Central memory CD8-positive, alpha-beta T cell (primary cell): Measurements from ENCODE around the gene GPC3.
"Not testable (repeated sequence)": the region's sequence is repeated elsewhere in the genome, so short reads cannot be mapped to it uniquely, and the experiment has no call there.

Source experiments
- ATAC-seq: fragments of 150-1000 bp; cut with Tn5 transposase; replicated peaks from 2 replicates; pipeline ENCODE4 v1.10.0; 2022; ENCODE audit warnings: mild to moderate bottlenecking, moderate FRiP score, moderate number of reproducible peaks; ENCODE audit not compliant: poor library complexity, severe bottlenecking; ENCODE audit errors: extremely low read depth
- DNase-seq, 2 donors: peaks; one replicate each; pipeline ENCODE4 v3.0.0; 2021; ENCODE audit warnings: low spot score in 2 of 2
- H3K27ac Mint-ChIP-seq: one replicate; pipeline ENCODE4 v1.8.0; 2022; ENCODE audit warnings: low read depth, mild to moderate bottlenecking, moderate library complexity, mixed read lengths
- H3K27me3 Mint-ChIP-seq: one replicate; pipeline ENCODE4 v1.8.0; 2022; ENCODE audit warnings: mixed read lengths
- H3K36me3 Mint-ChIP-seq: one replicate; pipeline ENCODE4 v1.8.0; 2022; ENCODE audit warnings: mild to moderate bottlenecking, moderate library complexity, mixed read lengths; ENCODE audit not compliant: insufficient read depth
- H3K4me1 Mint-ChIP-seq: one replicate; pipeline ENCODE4 v1.8.0; 2022; ENCODE audit warnings: mixed read lengths
- H3K4me3 Mint-ChIP-seq: one replicate; pipeline ENCODE4 v1.8.0; 2022; ENCODE audit warnings: mild to moderate bottlenecking, moderate library complexity, mixed read lengths
- H3K9me3 Mint-ChIP-seq: one replicate; pipeline ENCODE4 v1.8.0; 2022; ENCODE audit warnings: mixed read lengths

GPC3 gene

GRCh38 chrX:134010690-134011089, 25.3 kb upstream of the GPC3 start:
- Mint-ChIP-seq H3K27me3 (peaks cover 10% of the 10 kb centered on the region), H3K27ac (no peak overlapping the region), H3K4me1 (no peaks in the 10 kb centered on the region), H3K4me3 (no peak overlapping the region), H3K36me3 (no peaks in the 10 kb centered on the region), H3K9me3 (no peaks in the 10 kb centered on the region)
- ATAC-seq (no peak), DNase-seq (no peak)

DNA sequence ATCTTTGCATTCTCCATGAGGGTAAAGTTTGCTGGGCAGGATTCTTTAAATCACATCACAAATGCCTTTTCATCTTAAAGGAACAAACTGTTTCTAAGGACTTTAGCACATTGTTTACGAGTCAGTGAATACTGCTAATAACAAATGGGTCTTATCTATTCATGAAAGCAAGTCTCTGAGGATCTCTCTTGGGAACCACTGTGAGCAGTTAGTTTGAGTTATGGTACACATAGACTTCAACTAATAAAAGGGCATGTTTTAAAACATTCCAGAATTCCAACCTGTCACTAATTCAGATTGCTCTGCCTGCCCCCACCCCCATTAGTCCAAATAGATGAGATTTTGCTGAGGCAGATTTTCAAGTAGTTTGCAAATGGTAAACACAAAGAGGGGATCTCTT, 22.3 kb upstream of the GPC3 start:
- Mint-ChIP-seq H3K4me3 (no peak overlapping the region), H3K36me3 (no peaks in the 10 kb centered on the region), H3K27ac (no peak overlapping the region), H3K27me3 (peaks cover 10% of the 10 kb centered on the region), H3K9me3 (no peaks in the 10 kb centered on the region), H3K4me1 (no peaks in the 10 kb centered on the region)
- no peak for DNase-seq
- ATAC-seq = no peak

GRCh38 chrX:134006484-134007161, 21.2 kb upstream of the GPC3 start:
- Mint-ChIP-seq H3K4me3 (no peak overlapping the region), H3K27me3 (peaks cover 10% of the 10 kb centered on the region), H3K27ac (no peak overlapping the region), H3K36me3 (no peaks in the 10 kb centered on the region), H3K9me3 (no peaks in the 10 kb centered on the region), H3K4me1 (no peaks in the 10 kb centered on the region)
- DNase-seq (no peak), ATAC-seq (no peak)

GRCh38 chrX:134004084-134004483, 18.7 kb upstream of the GPC3 start:
- H3K4me3 Mint-ChIP-seq = no peak overlapping the region
- peaks cover 10% of the 10 kb centered on the region for H3K27me3 Mint-ChIP-seq
- H3K36me3 Mint-ChIP-seq = no peaks in the 10 kb centered on the region
- DNase-seq (no peak), ATAC-seq (no peak)
- H3K27ac Mint-ChIP-seq = no peak overlapping the region
- H3K4me1 Mint-ChIP-seq = no peaks in the 10 kb centered on the region
- no peaks in the 10 kb centered on the region for H3K9me3 Mint-ChIP-seq

DNA sequence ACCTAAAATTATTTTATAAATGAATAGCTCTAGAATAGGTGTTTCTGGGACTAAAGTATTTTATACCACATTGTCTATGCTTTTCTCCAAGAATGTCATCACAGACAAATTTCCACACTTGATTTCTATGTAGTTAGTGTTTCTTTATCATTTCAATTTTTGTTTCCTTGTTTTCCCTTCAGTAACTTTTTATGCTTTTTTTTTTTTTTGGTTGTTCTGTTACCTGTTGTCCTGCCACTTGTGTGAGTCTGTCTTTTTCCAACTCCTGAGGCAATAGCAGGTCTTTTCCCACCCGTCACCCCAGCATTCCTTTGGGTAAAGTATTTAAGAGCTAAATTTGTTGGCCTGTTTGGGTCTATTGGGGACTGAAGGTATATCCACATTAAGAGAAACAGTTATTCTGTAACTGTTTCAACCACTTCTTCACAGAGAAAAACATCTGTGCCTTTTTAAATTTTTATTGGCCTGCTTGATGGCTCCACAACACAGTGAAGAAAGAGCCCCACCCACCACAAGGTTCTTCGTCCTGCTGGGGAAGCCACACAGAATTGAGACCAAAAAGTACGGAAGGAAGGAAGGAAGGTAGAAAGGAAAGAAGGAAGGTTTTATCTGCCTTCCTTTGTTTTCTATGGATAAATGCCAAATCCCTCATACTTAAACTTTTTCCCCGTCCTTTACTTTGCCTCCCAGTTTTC, 17.7 kb upstream of the GPC3 start:
- H3K27me3 Mint-ChIP-seq = peaks cover 5% of the 10 kb centered on the region
- H3K27ac Mint-ChIP-seq = no peak overlapping the region
- DNase-seq (no peak), ATAC-seq (no peak)
- H3K4me1 Mint-ChIP-seq = no peaks in the 10 kb centered on the region
- no peaks in the 10 kb centered on the region for H3K9me3 Mint-ChIP-seq
- H3K36me3 Mint-ChIP-seq = peaks cover 1% of the 10 kb centered on the region
- H3K4me3 Mint-ChIP-seq = no peak overlapping the region

DNA sequence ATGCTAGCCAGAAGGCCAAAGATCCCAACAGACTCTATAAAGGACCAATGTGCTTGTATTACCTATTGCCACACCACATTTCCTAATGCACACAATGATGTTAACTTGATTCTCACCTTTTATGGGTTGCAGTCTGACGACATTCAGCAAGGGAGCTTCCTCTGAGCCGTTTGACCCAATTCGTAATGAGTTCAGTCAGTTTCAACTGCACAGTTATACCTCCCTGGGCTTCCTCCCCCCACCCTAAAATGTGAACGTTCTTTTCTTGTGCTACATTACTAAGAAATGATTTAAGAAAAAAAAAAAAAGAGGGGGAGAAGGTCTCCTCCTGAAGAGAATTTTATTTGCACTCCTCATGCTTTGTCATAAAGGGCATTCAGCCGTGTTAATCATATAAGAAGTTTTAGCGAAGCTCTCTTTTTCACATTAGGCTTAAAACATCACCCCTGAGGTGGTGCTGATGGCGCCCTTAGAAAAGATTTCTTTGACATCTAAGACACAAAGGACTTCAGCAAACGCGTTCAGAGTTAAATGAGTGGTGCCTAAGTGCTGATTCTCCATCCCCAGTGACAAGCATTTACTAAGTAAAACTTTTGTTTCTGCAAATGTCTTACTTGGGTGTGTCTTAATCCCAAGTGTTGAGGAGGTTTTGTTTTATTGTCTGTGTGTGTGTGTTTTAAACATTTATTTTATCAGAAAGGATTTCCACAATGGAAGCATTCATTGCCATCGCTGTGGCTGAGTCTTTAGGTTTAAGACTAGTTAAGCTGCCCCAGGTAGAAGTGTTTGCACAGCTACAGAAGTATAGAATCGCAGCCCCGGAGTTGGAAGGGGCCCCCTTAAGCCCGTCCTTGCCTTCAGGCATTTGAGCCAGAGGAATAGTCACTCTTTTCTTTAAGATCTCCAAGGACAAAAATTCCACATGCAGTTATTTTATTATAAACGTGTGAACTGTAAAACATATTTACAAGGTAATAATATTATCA, 15.2 kb upstream of the GPC3 start:
- H3K27ac Mint-ChIP-seq = no peak overlapping the region
- DNase-seq (no peak), ATAC-seq (no peak)
- H3K4me1 Mint-ChIP-seq = no peaks in the 10 kb centered on the region
- H3K27me3 Mint-ChIP-seq = peaks cover 17% of the 10 kb centered on the region
- no peak overlapping the region for H3K4me3 Mint-ChIP-seq
- no peaks in the 10 kb centered on the region for H3K9me3 Mint-ChIP-seq
- peaks cover 1% of the 10 kb centered on the region for H3K36me3 Mint-ChIP-seq

- Mint-ChIP-seq H3K27ac (no peak overlapping the region), H3K4me3 (no peak overlapping the region), H3K36me3 (peaks cover 1% of the 10 kb centered on the region), H3K27me3 (peaks cover 17% of the 10 kb centered on the region), H3K4me1 (no peaks in the 10 kb centered on the region), H3K9me3 (no peaks in the 10 kb centered on the region)
- no peak for ATAC-seq
- no peak for DNase-seq
These were observed 13.8 kb upstream of the GPC3 start for GRCh38 chrX:133999031-133999705.

DNA sequence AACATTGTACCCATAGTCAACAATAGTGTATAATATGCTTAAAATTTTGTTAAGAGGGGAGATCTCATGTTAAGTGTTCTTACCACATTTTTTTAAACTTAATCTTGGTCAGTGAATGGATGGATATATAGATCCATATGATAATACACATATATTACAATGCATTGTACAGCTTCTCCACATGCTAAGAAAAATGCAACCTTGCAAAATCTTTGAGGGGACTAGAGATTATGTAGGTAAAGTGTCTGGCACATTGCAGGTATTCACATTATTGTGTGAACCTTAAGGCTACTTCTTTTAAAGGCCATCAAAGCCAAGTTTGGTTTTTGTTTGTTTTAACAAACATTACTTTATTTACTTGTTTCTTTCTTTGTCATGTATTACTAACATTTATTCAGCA, 10.4 kb upstream of the GPC3 start:
- H3K4me3 Mint-ChIP-seq = no peak overlapping the region
- no peaks in the 10 kb centered on the region for H3K4me1 Mint-ChIP-seq
- no peaks in the 10 kb centered on the region for H3K9me3 Mint-ChIP-seq
- peaks cover 17% of the 10 kb centered on the region for H3K27me3 Mint-ChIP-seq
- no peak for ATAC-seq
- peaks cover 1% of the 10 kb centered on the region for H3K36me3 Mint-ChIP-seq
- H3K27ac Mint-ChIP-seq = no peak overlapping the region
- no peak for DNase-seq

DNA sequence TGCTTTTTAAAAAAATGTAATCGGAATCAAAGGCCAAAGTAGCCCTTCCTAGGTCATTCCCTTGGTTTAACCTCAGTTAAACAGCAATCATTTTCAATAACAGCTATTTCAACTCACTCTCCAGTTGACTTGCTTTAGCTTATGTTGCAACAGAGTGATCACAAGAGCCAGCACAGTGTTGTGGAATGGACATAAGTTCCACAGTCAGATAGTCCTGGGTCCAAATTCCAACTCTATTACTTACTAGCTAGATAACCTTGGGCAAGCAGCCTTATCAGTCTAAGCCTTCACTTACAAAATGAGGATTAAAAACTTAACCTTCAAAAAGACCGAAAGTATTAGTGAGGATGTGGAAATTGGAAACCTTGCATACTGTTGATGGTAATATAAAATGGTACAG, 9.2 kb upstream of the GPC3 start:
- peaks cover 1% of the 10 kb centered on the region for H3K36me3 Mint-ChIP-seq
- no peak for ATAC-seq
- DNase-seq = no peak
- H3K4me1 Mint-ChIP-seq = no peaks in the 10 kb centered on the region
- H3K4me3 Mint-ChIP-seq = no peak overlapping the region
- peaks cover 17% of the 10 kb centered on the region for H3K27me3 Mint-ChIP-seq
- no peak overlapping the region for H3K27ac Mint-ChIP-seq
- no peaks in the 10 kb centered on the region for H3K9me3 Mint-ChIP-seq

DNA sequence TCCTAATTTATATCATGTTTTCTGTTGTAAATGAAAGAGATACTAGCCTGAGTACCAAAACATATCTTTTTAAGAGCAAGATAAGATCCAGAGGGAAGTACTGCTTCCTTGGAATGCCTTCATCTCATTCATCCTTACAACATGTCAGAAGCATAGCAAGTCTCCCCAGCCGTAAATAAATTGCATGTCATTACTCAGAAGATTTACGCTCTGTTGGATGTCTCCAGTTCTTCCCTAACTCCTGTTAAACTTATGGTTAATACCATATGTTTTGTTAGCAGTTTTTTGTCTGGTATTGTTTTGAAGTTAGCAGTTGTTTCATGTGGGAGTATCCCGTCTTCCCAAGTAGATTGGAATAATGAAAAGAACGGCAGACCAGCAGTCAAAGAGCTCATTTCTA, 7.5 kb upstream of the GPC3 start:
- H3K9me3 Mint-ChIP-seq = no peaks in the 10 kb centered on the region
- peaks cover 15% of the 10 kb centered on the region for H3K27me3 Mint-ChIP-seq
- DNase-seq = no peak
- H3K27ac Mint-ChIP-seq = no peak overlapping the region
- no peak overlapping the region for H3K4me3 Mint-ChIP-seq
- ATAC-seq = no peak
- H3K36me3 Mint-ChIP-seq = no peaks in the 10 kb centered on the region
- no peaks in the 10 kb centered on the region for H3K4me1 Mint-ChIP-seq

- ATAC-seq (no peak), DNase-seq (no peak)
- Mint-ChIP-seq H3K27ac (no peak overlapping the region), H3K4me1 (no peaks in the 10 kb centered on the region), H3K27me3 (peaks cover 12% of the 10 kb centered on the region), H3K36me3 (no peaks in the 10 kb centered on the region), H3K4me3 (no peak overlapping the region), H3K9me3 (no peaks in the 10 kb centered on the region)
These were observed 6.4 kb upstream of the GPC3 start for GRCh38 chrX:133991814-133992213.

DNA sequence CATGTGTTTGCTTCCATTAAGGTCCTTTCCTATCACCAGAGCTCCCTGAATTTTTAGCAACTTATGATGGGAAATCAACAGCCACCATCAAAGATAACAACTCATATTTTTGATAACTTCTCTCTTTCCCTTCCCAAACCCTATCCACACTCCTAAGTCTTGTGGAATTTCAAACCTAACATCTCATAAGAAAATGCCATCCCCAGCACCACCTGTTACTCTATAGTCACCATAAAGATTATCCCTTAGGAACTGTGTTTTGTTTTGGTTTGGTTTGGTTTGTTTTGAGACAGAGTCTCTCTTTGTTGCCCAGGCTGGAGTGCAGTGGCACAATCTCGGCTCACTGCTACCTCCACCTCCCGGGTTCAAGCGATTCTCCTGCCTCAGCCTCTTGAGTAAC, 5.7 kb upstream of the GPC3 start:
- not testable (repeated sequence) for H3K4me3 Mint-ChIP-seq, H3K27ac Mint-ChIP-seq, ATAC-seq, H3K36me3 Mint-ChIP-seq, H3K4me1 Mint-ChIP-seq, DNase-seq, H3K9me3 Mint-ChIP-seq
- H3K27me3 Mint-ChIP-seq = peaks cover 10% of the 10 kb centered on the region
